Loucy (cell line): ENCODE results near the gene KRT35.

ENCODE experiments used
- H2AFZ ChIP-seq: fragments of 200-600 bp; sonication (generic); 2 replicates; pipeline ENCODE4 v1.6.0; 2016; ENCODE audit warnings: antibody characterized with exemption, mild to moderate bottlenecking, low read length, moderate library complexity
- H3F3A ChIP-seq: fragments of 200-600 bp; 2 replicates; pipeline ENCODE4 v1.6.0; 2016; ENCODE audit warnings: antibody characterized with exemption, low read depth, mild to moderate bottlenecking
- H3K27me3 ChIP-seq: fragments of 200-600 bp; sonication (generic); 2 replicates; pipeline ENCODE4 v1.6.1; 2014; ENCODE audit warnings: low read length, mild to moderate bottlenecking; ENCODE audit not compliant: insufficient read depth, poor library complexity, severe bottlenecking
- H3K36me3 ChIP-seq: fragments of 200-600 bp; sonication (generic); 2 replicates; pipeline ENCODE4 v1.6.1; 2016; ENCODE audit warnings: low read length; ENCODE audit not compliant: insufficient read depth
- H3K4me1 ChIP-seq: fragments of 200-600 bp; sonication (generic); 2 replicates; pipeline ENCODE4 v1.5.1; 2014; ENCODE audit warnings: low read length, mild to moderate bottlenecking; ENCODE audit not compliant: insufficient read depth, poor library complexity, severe bottlenecking
- H3K4me2 ChIP-seq: fragments of 200-600 bp; sonication (generic); 2 replicates; pipeline ENCODE4 v1.6.0; 2014; ENCODE audit warnings: antibody characterized with exemption, low read length, low read depth, mild to moderate bottlenecking; ENCODE audit not compliant: poor library complexity, severe bottlenecking
- H3K4me3 ChIP-seq: fragments of 200-600 bp; sonication (generic); 2 replicates; pipeline ENCODE4 v1.5.1; 2014; ENCODE audit warnings: low read length, mild to moderate bottlenecking, mixed read lengths; ENCODE audit not compliant: poor library complexity, severe bottlenecking
- H3K79me2 ChIP-seq: fragments of 200-600 bp; sonication (generic); 2 replicates; pipeline ENCODE4 v1.6.1; 2014; ENCODE audit warnings: low read length; ENCODE audit not compliant: insufficient read depth
- H3K9ac ChIP-seq: fragments of 200-600 bp; sonication (generic); 2 replicates; pipeline ENCODE4 v1.6.0; 2014; ENCODE audit warnings: mild to moderate bottlenecking, low read depth, low read length, moderate library complexity; ENCODE audit not compliant: poor library complexity, severe bottlenecking
- H3K9me2 ChIP-seq: fragments of 200-600 bp; sonication (generic); replicated peaks from 2 replicates; pipeline ENCODE4 v1.6.1; 2016; ENCODE audit warnings: low read depth, low read length, mixed read lengths
- H3K9me3 ChIP-seq: fragments of 200-600 bp; sonication (generic); 2 replicates; pipeline ENCODE4 v1.6.1; 2014; ENCODE audit warnings: mild to moderate bottlenecking, antibody characterized with exemption, low read length, low read depth; ENCODE audit not compliant: insufficient read depth
- H4K20me1 ChIP-seq: fragments of 200-600 bp; sonication (generic); 2 replicates; pipeline ENCODE4 v1.6.0; 2014; ENCODE audit warnings: antibody characterized with exemption, low read length, mild to moderate bottlenecking; ENCODE audit not compliant: insufficient read depth, poor library complexity, severe bottlenecking
- CTCF ChIP-seq: fragments of 200-600 bp; sonication (generic); conservative IDR thresholded peaks from 2 replicates; pipeline ENCODE4 v1.5.1; 2014; ENCODE audit warnings: mild to moderate bottlenecking, antibody characterized with exemption, low read length
- EZH2phosphoT487 ChIP-seq: fragments of 200-600 bp; IDR thresholded peaks from 2 replicates; pipeline ENCODE4 v1.6.1; 2018; ENCODE audit warnings: antibody characterized with exemption, mild to moderate bottlenecking, moderate library complexity, borderline replicate concordance

Gene KRT35

GRCh38 chr17:41483991-41484826 lies 3.3 kb upstream of the KRT35 start:
- H3K9me3 ChIP-seq: no peaks in the 10 kb centered on the region
- H3K4me1 ChIP-seq: no peaks in the 10 kb centered on the region
- H3K79me2 ChIP-seq: no peaks in the 10 kb centered on the region
- no peaks in the 10 kb centered on the region for H3K27me3 ChIP-seq
- no peak overlapping the region for H3K4me3 ChIP-seq
- TF ChIP-seq CTCF (no peak), EZH2phosphoT487 (no peak)
- H3K36me3 ChIP-seq: no peaks in the 10 kb centered on the region
- H3F3A ChIP-seq: no peaks in the 10 kb centered on the region
- H3K9ac ChIP-seq: no peak overlapping the region
- H4K20me1 ChIP-seq: no peaks in the 10 kb centered on the region
- H2AFZ ChIP-seq: no peak overlapping the region
- no peaks in the 10 kb centered on the region for H3K9me2 ChIP-seq
- no peak overlapping the region for H3K4me2 ChIP-seq

GRCh38 chr17:41483531-41483930 lies 2.6 kb upstream of the KRT35 start:
- no peaks in the 10 kb centered on the region for H3K4me1 ChIP-seq
- H3K4me2 ChIP-seq: no peak overlapping the region
- H3K36me3 ChIP-seq: no peaks in the 10 kb centered on the region
- H2AFZ ChIP-seq: no peak overlapping the region
- no peak for TF ChIP-seq CTCF
- no peak for TF ChIP-seq EZH2phosphoT487
- no peaks in the 10 kb centered on the region for H3K9me3 ChIP-seq
- H3K4me3 ChIP-seq: no peak overlapping the region
- no peaks in the 10 kb centered on the region for H4K20me1 ChIP-seq
- H3K9ac ChIP-seq: no peak overlapping the region
- H3K79me2 ChIP-seq: no peaks in the 10 kb centered on the region
- no peaks in the 10 kb centered on the region for H3K9me2 ChIP-seq
- no peaks in the 10 kb centered on the region for H3F3A ChIP-seq
- no peaks in the 10 kb centered on the region for H3K27me3 ChIP-seq

- Histone ChIP-seq H3K27me3 (no peaks in the 10 kb centered on the region), H3K9ac (no peak overlapping the region), H3K4me2 (no peak overlapping the region), H3F3A (no peaks in the 10 kb centered on the region), H3K9me2 (no peaks in the 10 kb centered on the region), H4K20me1 (no peaks in the 10 kb centered on the region), H3K79me2 (no peaks in the 10 kb centered on the region), H3K36me3 (no peaks in the 10 kb centered on the region), H3K4me3 (no peak overlapping the region), H3K4me1 (no peaks in the 10 kb centered on the region), H2AFZ (no peak overlapping the region), H3K9me3 (no peaks in the 10 kb centered on the region)
- TF ChIP-seq EZH2phosphoT487 (no peak), CTCF (no peak)
Measured at GRCh38 chr17:41480581-41480980, 370 bp downstream of the KRT35 start.
